ENCODE data around the gene KLF5. TPM values are rescaled to one million over a fixed set of nuclear protein-coding genes. Genes with fewer than 3 reads are reported as not detected.
"Not testable (repeated sequence)": the region's sequence is repeated elsewhere in the genome, so short reads cannot be mapped to it uniquely, and the experiment has no call there.

KLF5 gene
- total RNA-seq, 1 donor from 2014 or later = 2.4 TPM

DNA sequence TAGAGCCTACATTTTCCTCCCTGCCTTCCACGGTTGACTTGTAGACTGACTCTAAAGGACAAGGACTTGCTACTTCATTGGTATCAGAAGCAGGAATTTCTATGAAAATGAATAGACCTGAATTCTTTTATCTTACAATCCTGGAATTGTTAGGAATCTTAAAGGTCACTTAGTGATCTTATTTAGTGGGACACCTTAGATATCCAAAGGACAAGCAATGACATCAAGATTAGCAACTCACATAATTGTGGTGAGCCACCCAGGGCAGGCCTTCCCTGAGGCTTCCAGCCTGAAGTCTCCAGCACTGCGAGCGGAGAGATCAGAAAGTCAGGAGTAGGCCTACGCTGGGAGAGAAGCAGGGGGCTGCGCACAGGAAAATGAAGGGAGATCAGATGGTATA is 37.8 kb downstream of the KLF5 start:
- TF ChIP-seq, protein P1, sequence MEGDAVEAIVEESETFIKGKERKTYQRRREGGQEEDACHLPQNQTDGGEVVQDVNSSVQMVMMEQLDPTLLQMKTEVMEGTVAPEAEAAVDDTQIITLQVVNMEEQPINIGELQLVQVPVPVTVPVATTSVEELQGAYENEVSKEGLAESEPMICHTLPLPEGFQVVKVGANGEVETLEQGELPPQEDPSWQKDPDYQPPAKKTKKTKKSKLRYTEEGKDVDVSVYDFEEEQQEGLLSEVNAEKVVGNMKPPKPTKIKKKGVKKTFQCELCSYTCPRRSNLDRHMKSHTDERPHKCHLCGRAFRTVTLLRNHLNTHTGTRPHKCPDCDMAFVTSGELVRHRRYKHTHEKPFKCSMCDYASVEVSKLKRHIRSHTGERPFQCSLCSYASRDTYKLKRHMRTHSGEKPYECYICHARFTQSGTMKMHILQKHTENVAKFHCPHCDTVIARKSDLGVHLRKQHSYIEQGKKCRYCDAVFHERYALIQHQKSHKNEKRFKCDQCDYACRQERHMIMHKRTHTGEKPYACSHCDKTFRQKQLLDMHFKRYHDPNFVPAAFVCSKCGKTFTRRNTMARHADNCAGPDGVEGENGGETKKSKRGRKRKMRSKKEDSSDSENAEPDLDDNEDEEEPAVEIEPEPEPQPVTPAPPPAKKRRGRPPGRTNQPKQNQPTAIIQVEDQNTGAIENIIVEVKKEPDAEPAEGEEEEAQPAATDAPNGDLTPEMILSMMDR (IDR thresholded peaks at IDR 0.05; ENCODE audit: unreplicated experiment) = no peak
- Mint-ChIP-seq H3K4me3 (ENCODE audit: unreplicated experiment) (no peak overlapping the region), H3K27me3 (ENCODE audit: unreplicated experiment) (peaks cover 2% of the 10 kb centered on the region), H3K36me3 (ENCODE audit: low read depth, unreplicated experiment) (peaks cover 2% of the 10 kb centered on the region), H3K27ac (ENCODE audit: unreplicated experiment) (no peak overlapping the region), H3K4me1 (ENCODE audit: unreplicated experiment) (no peaks in the 10 kb centered on the region), H3K9me3 (ENCODE audit: unreplicated experiment) (no peaks in the 10 kb centered on the region)
- DNase-seq (ENCODE audit: low spot score) = no peak

DNA sequence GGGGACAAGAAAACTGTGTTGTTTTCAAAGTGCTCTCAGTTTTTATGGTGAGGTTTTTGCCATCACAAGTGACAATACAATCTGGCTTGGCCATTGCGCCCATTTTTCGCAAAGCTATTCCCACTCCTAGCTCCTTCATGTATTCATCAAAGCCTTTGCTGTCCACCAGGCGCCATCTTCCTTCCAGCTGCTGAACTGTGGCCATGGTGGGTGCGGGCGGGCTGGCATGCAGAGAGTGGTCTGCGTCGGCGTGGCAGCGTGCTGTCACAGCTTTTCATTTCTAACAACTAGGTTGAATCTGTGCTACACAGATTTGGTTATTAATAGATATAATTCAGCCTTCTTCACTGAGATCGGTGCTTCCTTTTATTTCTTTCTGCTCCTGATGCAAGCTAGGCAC is 42.0 kb downstream of the KLF5 start:
- not testable (repeated sequence) for H3K4me1 Mint-ChIP-seq (ENCODE audit: unreplicated experiment); H3K36me3 Mint-ChIP-seq (ENCODE audit: low read depth, unreplicated experiment); H3K27ac Mint-ChIP-seq (ENCODE audit: unreplicated experiment); H3K4me3 Mint-ChIP-seq (ENCODE audit: unreplicated experiment); DNase-seq (ENCODE audit: low spot score); H3K9me3 Mint-ChIP-seq (ENCODE audit: unreplicated experiment); H3K27me3 Mint-ChIP-seq (ENCODE audit: unreplicated experiment)

DNA sequence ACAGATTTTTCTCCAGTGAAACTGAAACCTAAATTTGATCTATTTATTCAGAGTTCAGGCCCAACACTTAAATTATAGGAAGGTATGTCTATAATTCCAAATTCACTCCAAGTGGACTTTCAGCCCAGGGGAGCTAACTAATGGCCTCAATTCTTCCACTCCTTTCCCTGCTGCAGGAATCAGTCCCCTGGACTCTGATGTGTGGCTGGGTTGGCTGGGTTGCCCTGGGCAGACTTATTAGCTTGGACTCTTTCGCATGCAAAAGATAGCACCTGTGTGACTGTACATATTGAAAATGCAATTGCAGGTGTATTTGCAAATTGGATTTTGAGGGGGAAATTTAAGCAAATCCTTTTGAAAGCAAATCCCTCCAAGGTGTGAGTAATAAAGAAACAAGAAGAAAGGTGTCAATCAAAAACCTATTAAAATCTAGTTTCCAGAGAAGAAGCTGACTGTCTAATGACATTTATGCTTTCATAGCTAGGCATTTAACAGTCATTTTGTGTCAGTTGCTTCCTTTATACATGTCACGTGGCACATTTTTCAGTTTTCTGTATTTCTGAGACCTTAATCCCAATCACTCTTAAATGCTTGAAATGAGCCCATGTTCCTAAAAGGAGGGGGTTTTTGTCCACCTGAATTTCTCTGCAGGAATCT is 42.7 kb downstream of the KLF5 start:
- Mint-ChIP-seq H3K9me3 (ENCODE audit: unreplicated experiment) (no peaks in the 10 kb centered on the region), H3K4me3 (ENCODE audit: unreplicated experiment) (no peak overlapping the region), H3K36me3 (ENCODE audit: low read depth, unreplicated experiment) (no peaks in the 10 kb centered on the region), H3K4me1 (ENCODE audit: unreplicated experiment) (no peaks in the 10 kb centered on the region), H3K27ac (ENCODE audit: unreplicated experiment) (no peak overlapping the region), H3K27me3 (ENCODE audit: unreplicated experiment) (no peaks in the 10 kb centered on the region)
- TF ChIP-seq, protein P1 (IDR thresholded peaks at IDR 0.05; ENCODE audit: unreplicated experiment) = no peak
- DNase-seq (ENCODE audit: low spot score) = no peak

DNA sequence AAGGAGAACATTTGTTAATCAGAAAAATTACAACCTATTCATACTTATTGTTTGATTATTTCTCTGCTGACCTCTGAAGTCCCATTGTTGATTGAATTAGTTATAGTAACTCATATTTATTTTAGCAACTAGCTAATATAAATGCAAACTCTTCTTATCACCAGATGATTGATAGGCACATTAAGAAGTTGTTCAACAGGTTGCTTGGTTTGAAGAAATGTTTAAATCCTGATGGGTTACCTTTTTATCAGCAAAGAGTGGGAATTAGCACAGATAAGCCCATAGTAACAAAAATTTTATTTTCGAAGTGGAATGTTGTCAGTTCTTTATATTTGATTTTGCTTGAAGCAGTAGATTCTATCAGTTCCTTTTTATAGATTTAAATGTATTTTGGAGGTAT is 44.4 kb downstream of the KLF5 start:
- Mint-ChIP-seq H3K27ac (ENCODE audit: unreplicated experiment) (no peak overlapping the region), H3K9me3 (ENCODE audit: unreplicated experiment) (no peaks in the 10 kb centered on the region), H3K4me3 (ENCODE audit: unreplicated experiment) (no peak overlapping the region), H3K36me3 (ENCODE audit: low read depth, unreplicated experiment) (no peaks in the 10 kb centered on the region), H3K4me1 (ENCODE audit: unreplicated experiment) (no peaks in the 10 kb centered on the region), H3K27me3 (ENCODE audit: unreplicated experiment) (no peaks in the 10 kb centered on the region)
- TF ChIP-seq, protein P1 (IDR thresholded peaks at IDR 0.05; ENCODE audit: unreplicated experiment) = no peak
- no peak for DNase-seq (ENCODE audit: low spot score)

DNA sequence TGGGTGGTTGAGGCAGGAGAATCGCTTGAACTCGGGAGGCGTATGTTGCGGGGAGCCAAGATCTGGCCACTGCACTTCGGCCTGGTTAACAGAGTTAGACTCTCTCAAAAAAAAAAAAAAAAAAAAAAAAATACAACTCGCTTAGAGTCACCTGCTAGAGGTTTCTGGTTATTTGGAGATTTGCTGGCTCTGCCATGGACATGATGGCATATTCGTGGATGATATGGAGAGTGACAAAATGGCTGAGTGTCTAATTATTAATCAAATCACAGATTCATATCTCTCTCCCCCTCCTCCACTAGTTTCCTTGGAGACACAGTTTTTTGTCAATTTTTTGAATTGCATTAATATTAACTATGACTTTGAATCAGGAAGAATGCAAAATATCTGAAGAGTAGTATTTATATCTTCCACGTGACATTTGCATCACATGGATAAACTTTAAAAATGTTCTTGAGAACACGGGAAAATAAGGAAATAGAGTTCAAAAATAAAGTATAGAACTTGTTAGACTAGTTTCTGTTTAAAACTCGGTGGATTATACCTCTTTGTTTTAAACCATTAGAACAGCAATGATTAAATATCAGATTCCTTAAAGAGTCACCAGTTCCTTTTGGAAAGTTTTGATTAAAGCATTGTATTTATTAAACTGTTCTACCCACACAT is 47.8 kb downstream of the KLF5 start:
- Mint-ChIP-seq H3K27me3 (ENCODE audit: unreplicated experiment) (no peaks in the 10 kb centered on the region), H3K36me3 (ENCODE audit: low read depth, unreplicated experiment) (no peaks in the 10 kb centered on the region), H3K9me3 (ENCODE audit: unreplicated experiment) (no peaks in the 10 kb centered on the region), H3K27ac (ENCODE audit: unreplicated experiment) (no peak overlapping the region), H3K4me1 (ENCODE audit: unreplicated experiment) (no peaks in the 10 kb centered on the region), H3K4me3 (ENCODE audit: unreplicated experiment) (no peak overlapping the region)
- TF ChIP-seq, protein P1 (IDR thresholded peaks at IDR 0.05; ENCODE audit: unreplicated experiment) = no peak
- DNase-seq (ENCODE audit: low spot score) = no peak
